H9 (cell line): ENCODE data around the gene GBGT1. TPM values are rescaled to one million over a fixed set of nuclear protein-coding genes. Genes with fewer than 3 reads are reported as not detected.

Source experiments
- DNase-seq: peaks from one replicate; pipeline ENCODE4 v3.0.0-alpha.2; 2017
- H2AFZ ChIP-seq: one replicate; pipeline ENCODE4 v1.6.1; 2013; ENCODE audit warnings: mild to moderate bottlenecking, low read length, control low read depth, moderate library complexity
- H2AK5ac ChIP-seq: 2 replicates; pipeline ENCODE4 v1.6.1; 2013; ENCODE audit warnings: low read length, control low read depth, mixed read lengths; ENCODE audit not compliant: insufficient read length
- H2BK120ac ChIP-seq: one replicate; pipeline ENCODE4 v1.6.1; 2013; ENCODE audit warnings: low read depth, mild to moderate bottlenecking, low read length, control low read depth, inconsistent platforms; ENCODE audit not compliant: poor library complexity, severe bottlenecking
- H2BK12ac ChIP-seq: 2 replicates; pipeline ENCODE4 v1.6.1; 2013; ENCODE audit warnings: low read length, control low read depth, mixed read lengths, low read depth; ENCODE audit not compliant: insufficient read length
- H2BK15ac ChIP-seq: 2 replicates; pipeline ENCODE4 v1.6.1; 2013; ENCODE audit warnings: low read depth, low read length, control low read depth
- H2BK20ac ChIP-seq: one replicate; pipeline ENCODE4 v1.6.1; 2013; ENCODE audit warnings: low read depth, mild to moderate bottlenecking, low read length, control low read depth, inconsistent platforms; ENCODE audit not compliant: poor library complexity, severe bottlenecking
- H2BK5ac ChIP-seq: 2 replicates; pipeline ENCODE4 v1.6.1; 2013; ENCODE audit warnings: low read length, control low read depth, mixed read lengths; ENCODE audit not compliant: insufficient read length
- H3K14ac ChIP-seq: 2 replicates; pipeline ENCODE4 v1.6.1; 2013; ENCODE audit warnings: low read length, control low read depth; ENCODE audit not compliant: insufficient read depth
- H3K18ac ChIP-seq: 2 replicates; pipeline ENCODE4 v1.6.1; 2013; ENCODE audit warnings: low read depth, mild to moderate bottlenecking, mixed read lengths, low read length, control low read depth; ENCODE audit not compliant: insufficient read length
- H3K23ac ChIP-seq: 2 replicates; pipeline ENCODE4 v1.6.1; 2013; ENCODE audit warnings: low read length, control low read depth, mixed read lengths, low read depth; ENCODE audit not compliant: insufficient read length
- H3K23me2 ChIP-seq: 2 replicates; pipeline ENCODE4 v1.6.1; 2013; ENCODE audit warnings: low read depth, mild to moderate bottlenecking, mixed read lengths, low read length, control low read depth; ENCODE audit not compliant: insufficient read length, poor library complexity, severe bottlenecking
- H3K27ac ChIP-seq: 2 replicates; pipeline ENCODE4 v1.5.1; 2013; ENCODE audit warnings: low read length, control low read depth, mixed read lengths, low read depth; ENCODE audit not compliant: insufficient read length
- H3K27me3 ChIP-seq: 2 replicates; pipeline ENCODE4 v1.6.1; 2013; ENCODE audit warnings: low read length, control low read depth, inconsistent platforms; ENCODE audit not compliant: insufficient read depth
- H3K4ac ChIP-seq: 2 replicates; pipeline ENCODE4 v1.6.1; 2013; ENCODE audit warnings: low read depth, mild to moderate bottlenecking, control low read depth, inconsistent platforms, low read length, moderate library complexity
- H3K4me1 ChIP-seq: 2 replicates; pipeline ENCODE4 v1.6.1; 2013; ENCODE audit warnings: low read length, control low read depth, inconsistent platforms; ENCODE audit not compliant: insufficient read depth
- H3K4me2 ChIP-seq: 2 replicates; pipeline ENCODE4 v1.6.1; 2013; ENCODE audit warnings: low read length, control low read depth, mixed read lengths; ENCODE audit not compliant: insufficient read length, insufficient read depth
- H3K56ac ChIP-seq: 2 replicates; pipeline ENCODE4 v1.6.1; 2013; ENCODE audit warnings: low read depth, mild to moderate bottlenecking, mixed read lengths, low read length, control low read depth; ENCODE audit not compliant: insufficient read length
- H3K79me1 ChIP-seq: 2 replicates; pipeline ENCODE4 v1.6.1; 2013; ENCODE audit warnings: low read depth, mild to moderate bottlenecking, moderate library complexity, low read length, control low read depth, inconsistent platforms; ENCODE audit not compliant: insufficient read depth, poor library complexity, severe bottlenecking
- H3K79me2 ChIP-seq: 2 replicates; pipeline ENCODE4 v1.6.1; 2013; ENCODE audit warnings: low read length, control low read depth, inconsistent platforms; ENCODE audit not compliant: insufficient read depth
- H3K9ac ChIP-seq: 2 replicates; pipeline ENCODE4 v1.6.1; 2013; ENCODE audit warnings: low read length, control low read depth, mixed read lengths; ENCODE audit not compliant: insufficient read length; ENCODE audit errors: extremely low read depth
- H3K9me3 ChIP-seq: one replicate; pipeline ENCODE4 v1.6.1; 2013; ENCODE audit warnings: low read depth, low read length, inconsistent platforms; ENCODE audit not compliant: control insufficient read depth
- H3T11ph ChIP-seq: one replicate; pipeline ENCODE4 v1.6.1; 2013; ENCODE audit warnings: mild to moderate bottlenecking, low read length, control low read depth, inconsistent platforms
- H4K20me1 ChIP-seq: one replicate; pipeline ENCODE4 v1.6.1; 2013; ENCODE audit not compliant: control insufficient read depth, insufficient read length, insufficient read depth
- H4K5ac ChIP-seq: 2 replicates; pipeline ENCODE4 v1.6.1; 2013; ENCODE audit warnings: low read depth, mild to moderate bottlenecking, mixed read lengths, low read length, control low read depth; ENCODE audit not compliant: insufficient read length
- H4K8ac ChIP-seq: replicated peaks from 2 replicates; pipeline ENCODE4 v1.6.1; 2013; ENCODE audit warnings: low read length, control low read depth, mixed read lengths, low read depth; ENCODE audit not compliant: insufficient read length
- H4K91ac ChIP-seq: 2 replicates; pipeline ENCODE4 v1.6.1; 2013; ENCODE audit warnings: low read depth, mild to moderate bottlenecking, moderate library complexity, mixed read lengths, low read length, control low read depth; ENCODE audit not compliant: insufficient read length
- H3K27ac Mint-ChIP-seq, 3 experiments: 2 replicates in 2 of 3; 3 replicates in 1 of 3; pipeline ENCODE4 v1.8.0; 2020 to 2021; ENCODE audit warnings: mixed read lengths in 3 of 3, mild to moderate bottlenecking in 1 of 3, moderate library complexity in 1 of 3
- H3K27me3 Mint-ChIP-seq: 2 replicates; pipeline ENCODE4 v1.8.0; 2021; ENCODE audit warnings: low read depth, mild to moderate bottlenecking, moderate library complexity, mixed read lengths
- H3K36me3 Mint-ChIP-seq, 3 experiments: 2 replicates in 2 of 3; 3 replicates in 1 of 3; pipeline ENCODE4 v1.8.0; 2020 to 2021; ENCODE audit warnings: low read depth in 3 of 3, mixed read lengths in 3 of 3; ENCODE audit not compliant: insufficient read depth in 1 of 3
- H3K4me1 Mint-ChIP-seq, 2 experiments: 2 replicates each; pipeline ENCODE4 v1.8.0; 2020; ENCODE audit warnings: mixed read lengths in 2 of 2
- H3K4me3 Mint-ChIP-seq, 2 experiments: 2 replicates in 1 of 2; 3 replicates in 1 of 2; pipeline ENCODE4 v1.8.0; 2020 to 2021; ENCODE audit warnings: mild to moderate bottlenecking in 2 of 2, mixed read lengths in 2 of 2, moderate library complexity in 1 of 2
- H3K9me3 Mint-ChIP-seq, 2 experiments: 2 replicates in 1 of 2; 3 replicates in 1 of 2; pipeline ENCODE4 v1.8.0; 2020; ENCODE audit warnings: mild to moderate bottlenecking in 2 of 2, mixed read lengths in 2 of 2, moderate library complexity in 1 of 2
- WGBS: extraction: QIAGEN DNeasy Blood & Tissue Kit; methylation state at CpG from one replicate; pipeline ENCODE4 v1.1.7; 2013; ENCODE audit warnings: missing lambda C conversion rate, low lambda C conversion rate, mixed read lengths; ENCODE audit not compliant: insufficient read length; ENCODE audit errors: extremely low coverage; 5-methylcytosine and 5-hydroxymethylcytosine counted together
- total RNA-seq: library from RNA; stranded (reverse); gene quantifications from 2 replicates; pipeline ENCODE4 v1.2.1, GENCODE V29; 2021
- TF ChIP-seq, protein P1 (sequence below): fragments of 200-600 bp; sonication (generic); conservative IDR thresholded peaks from 3 replicates; pipeline ENCODE4 v1.8.0; 2021; ENCODE audit warnings: antibody characterized with exemption, mild to moderate bottlenecking

Gene GBGT1
- total RNA-seq, 1 experiment from 2014 or later: 9.3 TPM

DNA sequence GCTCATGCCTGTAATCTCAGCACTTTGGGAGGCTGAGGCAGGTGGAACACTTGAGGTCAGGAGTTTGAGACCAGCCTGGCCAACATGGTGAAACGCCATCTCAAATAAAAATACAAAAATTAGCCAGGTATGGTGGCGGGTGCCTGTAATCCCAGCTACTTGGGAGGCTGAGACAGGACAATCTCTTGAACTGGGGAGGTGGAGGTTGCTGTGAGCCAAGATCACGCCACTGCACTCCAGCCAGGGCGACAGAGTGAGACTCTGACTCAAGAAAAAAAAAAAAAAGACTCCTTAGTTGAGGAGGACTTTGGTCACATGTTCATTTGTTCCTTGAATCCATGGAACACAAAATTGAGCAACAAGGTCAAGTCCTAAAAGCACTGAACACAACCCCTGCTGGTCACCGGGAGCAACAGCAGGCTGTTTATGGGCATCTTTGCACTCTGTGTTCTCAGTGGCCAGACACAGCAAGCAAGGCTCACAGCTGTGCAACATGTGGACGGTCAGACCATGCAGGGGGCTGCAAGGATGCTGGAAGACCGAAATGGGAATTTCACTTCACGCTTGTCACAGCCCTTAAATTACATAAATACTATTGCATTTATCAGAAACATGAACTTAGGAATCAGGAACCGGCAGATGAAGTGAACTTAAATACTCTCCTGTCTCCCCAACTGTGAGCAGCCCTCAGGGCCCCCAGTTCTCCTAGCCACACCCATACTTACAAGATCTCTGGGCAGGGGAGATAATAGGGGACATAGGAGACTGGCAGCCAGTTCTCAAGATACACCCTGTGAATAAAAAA, 2.8 kb downstream of the GBGT1 start:
- Mint-ChIP-seq H3K27ac (no peak overlapping the region), H3K4me1 (peaks cover 5 to 6% of the 10 kb centered on the region in 2 experiments), H3K9me3 (no peaks in the 10 kb centered on the region), H3K27me3 (peaks cover 15% of the 10 kb centered on the region), H3K36me3 (peaks cover 8 to 14% (median 12%) of the 10 kb centered on the region in 3 experiments; a peak in 5 of 7 replicates), H3K4me3 (no peak overlapping the region)
- no peak overlapping the region for H2BK12ac ChIP-seq
- no peak overlapping the region for H3K27ac ChIP-seq
- H3K23ac ChIP-seq: no peak overlapping the region
- H3K23me2 ChIP-seq: peaks cover 4% of the 10 kb centered on the region
- no peak overlapping the region for H2BK120ac ChIP-seq
- no peaks in the 10 kb centered on the region for H3K27me3 ChIP-seq
- H2AK5ac ChIP-seq: no peak overlapping the region
- H3K4ac ChIP-seq: no peak overlapping the region
- H3T11ph ChIP-seq: no peak overlapping the region
- no peaks in the 10 kb centered on the region for H3K9me3 ChIP-seq
- H3K4me1 ChIP-seq: no peaks in the 10 kb centered on the region
- no peak overlapping the region for H3K56ac ChIP-seq
- no peak overlapping the region for H3K9ac ChIP-seq
- no peak overlapping the region for H4K5ac ChIP-seq
- TF ChIP-seq, protein P1, sequence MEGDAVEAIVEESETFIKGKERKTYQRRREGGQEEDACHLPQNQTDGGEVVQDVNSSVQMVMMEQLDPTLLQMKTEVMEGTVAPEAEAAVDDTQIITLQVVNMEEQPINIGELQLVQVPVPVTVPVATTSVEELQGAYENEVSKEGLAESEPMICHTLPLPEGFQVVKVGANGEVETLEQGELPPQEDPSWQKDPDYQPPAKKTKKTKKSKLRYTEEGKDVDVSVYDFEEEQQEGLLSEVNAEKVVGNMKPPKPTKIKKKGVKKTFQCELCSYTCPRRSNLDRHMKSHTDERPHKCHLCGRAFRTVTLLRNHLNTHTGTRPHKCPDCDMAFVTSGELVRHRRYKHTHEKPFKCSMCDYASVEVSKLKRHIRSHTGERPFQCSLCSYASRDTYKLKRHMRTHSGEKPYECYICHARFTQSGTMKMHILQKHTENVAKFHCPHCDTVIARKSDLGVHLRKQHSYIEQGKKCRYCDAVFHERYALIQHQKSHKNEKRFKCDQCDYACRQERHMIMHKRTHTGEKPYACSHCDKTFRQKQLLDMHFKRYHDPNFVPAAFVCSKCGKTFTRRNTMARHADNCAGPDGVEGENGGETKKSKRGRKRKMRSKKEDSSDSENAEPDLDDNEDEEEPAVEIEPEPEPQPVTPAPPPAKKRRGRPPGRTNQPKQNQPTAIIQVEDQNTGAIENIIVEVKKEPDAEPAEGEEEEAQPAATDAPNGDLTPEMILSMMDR: peak; percentile 71
- DNase-seq: peak; percentile 64
- no peak overlapping the region for H2BK20ac ChIP-seq
- no peaks in the 10 kb centered on the region for H4K20me1 ChIP-seq
- no peak overlapping the region for H3K18ac ChIP-seq
- no peak overlapping the region for H4K91ac ChIP-seq
- no peak overlapping the region for H3K4me2 ChIP-seq
- H3K14ac ChIP-seq: no peak overlapping the region
- no peak overlapping the region for H2BK5ac ChIP-seq
- no peak overlapping the region for H4K8ac ChIP-seq
- WGBS: no CpG with 5 or more reads among the region's 9 CpGs
- no peaks in the 10 kb centered on the region for H3K79me2 ChIP-seq
- no peak overlapping the region for H2BK15ac ChIP-seq
- no peaks in the 10 kb centered on the region for H3K79me1 ChIP-seq
- no peak overlapping the region for H2AFZ ChIP-seq
